Measurements from ENCODE around the gene AGPAT3.

Gene AGPAT3

DNA sequence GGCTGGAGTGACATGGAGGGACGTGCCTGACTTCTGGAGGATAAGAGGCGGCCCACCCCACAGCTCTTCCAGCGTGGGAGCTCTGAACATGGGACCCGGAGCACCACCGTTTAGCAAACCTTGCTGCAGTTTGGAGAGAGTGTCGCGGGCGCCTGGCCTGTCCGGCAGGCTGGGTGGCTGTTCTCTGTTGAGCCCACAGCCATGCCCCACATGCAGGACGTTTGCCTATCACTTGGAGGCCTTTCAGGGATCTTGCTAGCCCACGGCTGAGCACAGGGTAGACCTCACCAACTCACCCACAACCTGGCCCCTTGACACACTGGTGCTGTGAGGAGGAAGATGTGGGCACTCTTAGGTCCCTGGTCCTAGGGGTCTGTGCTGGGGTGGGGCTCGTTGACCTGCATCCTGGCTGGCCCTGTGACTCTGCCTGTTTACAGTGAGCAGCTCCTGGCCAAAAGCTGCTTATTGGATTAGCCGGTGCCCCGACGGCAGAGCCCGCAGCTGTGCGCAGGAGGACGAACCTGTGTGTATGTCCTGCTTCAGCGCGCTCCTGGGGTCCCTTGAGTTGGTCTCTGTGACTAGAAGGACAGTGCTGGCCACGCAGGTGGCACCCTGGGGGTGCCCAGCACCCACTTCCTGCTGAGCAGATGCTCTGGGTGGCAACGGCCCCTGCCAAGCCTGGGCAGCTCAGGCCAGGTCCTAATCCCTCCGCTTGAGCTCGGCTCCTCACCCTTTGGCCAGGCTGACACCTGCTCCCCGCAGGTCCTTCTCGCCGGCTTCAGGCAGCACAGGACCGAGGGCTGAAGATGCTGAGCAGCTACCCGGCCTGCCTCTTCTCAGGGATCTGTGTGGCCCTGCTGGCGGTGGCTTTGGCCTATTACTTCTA is 74.7 kb downstream of the AGPAT3 start:
- DNase-seq, result no peak

DNA sequence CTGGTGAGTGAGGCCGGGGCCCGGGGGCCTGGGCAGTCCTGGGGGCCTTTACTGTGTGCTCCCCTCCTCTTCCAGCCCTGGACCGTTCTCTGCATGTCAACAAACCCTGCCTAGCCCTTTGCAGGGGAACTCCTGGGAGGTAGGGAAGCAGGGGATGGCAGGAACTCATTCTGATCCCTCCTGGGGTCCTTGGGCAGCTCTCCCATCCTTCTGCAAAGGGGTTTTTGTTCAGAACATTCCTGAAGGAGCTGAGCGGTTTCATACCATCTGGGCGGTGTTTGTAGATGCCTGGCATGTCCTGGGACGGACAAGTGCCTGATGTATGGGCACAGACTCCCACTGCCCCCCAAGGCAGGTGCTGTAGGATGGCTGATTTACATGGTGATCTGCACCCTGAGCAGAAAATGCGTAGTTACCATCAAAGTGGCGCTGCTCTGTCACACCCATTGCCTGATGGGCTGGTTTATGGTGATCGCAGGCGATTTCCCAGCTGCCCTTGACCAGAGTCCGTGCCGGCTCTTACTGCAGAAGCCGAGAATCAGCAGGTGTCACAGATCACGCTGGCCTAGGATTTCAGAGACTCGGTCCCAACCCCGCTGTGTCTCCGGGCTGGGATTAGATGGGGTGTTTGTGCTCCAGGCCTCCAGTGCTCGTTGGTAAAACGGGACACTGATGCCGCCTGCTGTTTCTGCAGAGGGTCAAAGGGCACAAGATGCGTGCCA is 75.5 kb downstream of the AGPAT3 start:
- DNase-seq, result no peak

DNA sequence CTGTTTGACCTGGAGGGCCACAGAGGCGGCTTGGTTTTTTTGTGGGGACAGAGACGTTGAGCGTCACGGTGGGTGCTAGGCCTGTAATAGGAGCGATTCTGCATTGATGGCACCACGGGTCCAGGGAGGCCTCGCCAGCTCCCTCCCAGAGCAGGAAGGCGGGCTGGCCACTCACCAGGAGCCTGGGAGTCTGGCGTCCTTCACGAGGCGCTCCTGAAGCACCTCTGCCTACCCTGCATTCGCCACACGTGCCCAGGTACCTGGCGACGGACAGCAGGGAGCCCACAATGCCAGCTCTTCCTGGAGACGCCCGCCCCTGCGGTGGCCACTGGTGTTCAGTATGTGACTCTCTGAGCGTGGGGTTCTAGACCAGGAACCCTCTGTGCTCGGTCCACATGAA is 77.2 kb downstream of the AGPAT3 start:
- DNase-seq, result no peak

DNA sequence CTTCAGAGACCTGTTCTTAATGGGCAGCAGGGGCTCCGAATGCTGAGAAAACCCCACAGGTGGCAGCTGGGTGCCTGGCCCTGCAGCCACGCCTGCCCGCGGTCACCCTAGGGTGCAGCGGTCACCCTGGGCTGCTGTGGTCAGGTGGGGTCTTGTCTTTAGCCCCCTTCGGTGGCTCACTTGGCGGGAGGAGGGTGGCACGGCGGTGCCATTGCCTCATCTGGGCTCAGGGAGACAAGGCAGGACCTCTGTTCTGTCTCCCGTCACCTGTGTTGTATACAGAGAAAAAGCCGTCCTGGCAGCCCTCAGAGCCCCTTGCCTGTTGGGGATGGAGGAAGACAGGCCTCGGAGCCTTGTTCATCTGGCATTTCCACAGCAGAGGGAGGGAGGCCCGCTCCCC is 77.6 kb downstream of the AGPAT3 start:
- DNase-seq, result no peak

DNA sequence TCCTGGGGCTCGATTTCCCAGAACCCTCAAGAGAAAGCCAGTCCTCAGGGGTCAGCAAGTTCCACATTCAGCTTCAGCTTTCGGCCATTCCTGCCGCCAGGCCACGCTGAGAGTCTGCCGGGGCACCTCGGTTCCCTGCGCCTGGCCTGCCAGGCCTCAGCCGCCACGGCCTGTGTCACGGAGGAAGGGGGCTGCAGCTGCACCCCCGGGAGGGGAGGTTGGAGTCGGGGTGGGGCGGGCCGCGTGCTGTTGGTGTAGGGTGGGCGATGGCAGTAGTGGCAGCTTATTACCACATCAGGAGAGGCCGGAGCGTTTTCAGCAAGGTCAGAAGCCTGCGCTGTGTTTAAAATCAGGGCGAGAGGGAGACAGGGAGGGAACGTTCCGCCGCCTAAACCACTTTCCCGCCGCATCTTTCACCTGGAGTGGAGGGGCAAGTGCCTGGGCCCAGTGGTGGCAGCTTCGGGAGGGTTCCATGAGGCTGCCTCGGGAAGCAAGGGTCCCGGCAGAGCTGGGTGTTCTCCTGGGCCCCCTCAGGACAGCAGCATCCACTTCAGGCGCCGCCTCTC is 78.6 kb downstream of the AGPAT3 start:
- DNase-seq, result no peak

DNA sequence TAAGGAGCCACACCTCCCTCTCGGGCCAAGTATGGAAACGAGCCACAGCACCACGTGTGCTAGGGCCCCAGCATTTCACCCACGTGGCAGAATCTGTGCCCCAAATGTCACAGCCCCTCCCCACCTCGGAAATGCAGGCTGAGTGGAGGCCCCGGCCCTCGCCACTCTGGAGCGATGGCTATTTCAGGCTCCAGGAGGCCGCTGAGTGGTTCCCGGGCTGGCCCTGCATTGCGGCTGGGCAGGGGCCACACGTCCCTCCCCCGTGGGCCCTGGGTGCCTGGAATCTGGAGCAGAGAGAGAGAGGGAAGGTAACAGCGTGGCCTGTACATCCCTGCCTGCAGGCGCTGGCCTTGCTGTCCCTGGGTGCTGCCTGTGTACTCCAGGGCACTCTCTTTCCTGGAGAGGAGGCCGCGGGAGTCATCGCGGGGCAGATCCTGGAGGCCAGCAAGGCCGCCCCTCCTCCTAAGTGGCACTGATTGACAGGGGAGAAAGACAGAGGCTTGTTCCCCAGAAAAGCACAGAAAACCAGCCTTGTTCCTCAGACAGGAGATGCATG is 79.1 kb downstream of the AGPAT3 start:
- DNase-seq, result no peak

DNA sequence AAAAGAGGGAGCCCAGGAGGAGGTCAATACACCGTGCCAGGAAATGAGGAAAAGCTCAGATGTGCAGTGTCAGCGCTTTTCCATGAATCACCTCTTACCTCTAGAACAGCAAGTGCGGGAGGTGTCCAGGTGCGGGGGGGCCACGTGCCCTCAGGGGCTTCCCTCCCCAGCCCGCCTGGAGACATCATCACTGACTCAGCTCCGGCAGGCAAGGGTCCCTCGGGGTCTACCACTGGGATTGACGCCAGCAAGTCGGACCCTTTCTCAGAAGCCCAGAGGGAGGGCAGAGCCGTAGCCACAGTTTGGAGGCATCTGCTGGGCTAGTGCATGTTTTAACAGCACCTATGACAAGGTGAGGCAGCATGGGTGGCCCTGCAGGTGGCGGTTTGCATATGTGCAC is 79.7 kb downstream of the AGPAT3 start:
- no peak for DNase-seq

DNA sequence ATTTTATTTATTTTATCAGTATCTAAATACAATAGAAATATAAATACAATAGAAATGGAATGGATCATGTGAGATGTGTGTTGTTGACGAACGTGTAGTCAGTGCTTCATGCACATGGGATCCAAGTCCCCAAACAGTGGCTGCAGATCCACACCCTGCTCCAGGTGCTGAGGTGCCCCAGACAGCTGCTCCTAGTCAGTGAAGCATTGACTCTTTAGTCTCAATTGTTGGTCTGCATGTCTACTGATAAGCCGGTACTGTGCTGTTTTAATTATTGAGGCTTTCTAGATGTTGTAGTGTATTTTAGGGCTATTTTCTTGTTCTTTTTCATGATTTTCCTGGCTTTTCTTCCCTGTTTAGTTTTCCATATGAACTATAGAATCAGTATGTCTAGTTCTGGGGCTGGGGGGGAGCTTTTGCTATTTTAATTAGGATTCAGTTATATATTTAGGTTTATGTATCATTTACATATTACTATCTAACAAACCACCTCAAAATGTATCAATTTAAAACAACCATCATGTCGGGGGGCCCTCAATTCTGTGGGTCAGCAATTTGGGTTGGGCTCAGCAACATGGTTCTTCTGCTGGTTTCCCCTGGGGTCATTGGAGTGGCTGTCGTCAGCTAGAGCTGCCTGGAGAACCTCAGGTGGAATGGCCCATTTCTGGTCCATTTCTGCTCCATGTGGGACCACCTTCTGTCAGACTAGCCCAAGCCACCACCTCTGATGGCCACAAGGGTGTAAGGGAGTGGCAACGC is 83.9 kb downstream of the AGPAT3 start:
- no peak for DNase-seq

DNA sequence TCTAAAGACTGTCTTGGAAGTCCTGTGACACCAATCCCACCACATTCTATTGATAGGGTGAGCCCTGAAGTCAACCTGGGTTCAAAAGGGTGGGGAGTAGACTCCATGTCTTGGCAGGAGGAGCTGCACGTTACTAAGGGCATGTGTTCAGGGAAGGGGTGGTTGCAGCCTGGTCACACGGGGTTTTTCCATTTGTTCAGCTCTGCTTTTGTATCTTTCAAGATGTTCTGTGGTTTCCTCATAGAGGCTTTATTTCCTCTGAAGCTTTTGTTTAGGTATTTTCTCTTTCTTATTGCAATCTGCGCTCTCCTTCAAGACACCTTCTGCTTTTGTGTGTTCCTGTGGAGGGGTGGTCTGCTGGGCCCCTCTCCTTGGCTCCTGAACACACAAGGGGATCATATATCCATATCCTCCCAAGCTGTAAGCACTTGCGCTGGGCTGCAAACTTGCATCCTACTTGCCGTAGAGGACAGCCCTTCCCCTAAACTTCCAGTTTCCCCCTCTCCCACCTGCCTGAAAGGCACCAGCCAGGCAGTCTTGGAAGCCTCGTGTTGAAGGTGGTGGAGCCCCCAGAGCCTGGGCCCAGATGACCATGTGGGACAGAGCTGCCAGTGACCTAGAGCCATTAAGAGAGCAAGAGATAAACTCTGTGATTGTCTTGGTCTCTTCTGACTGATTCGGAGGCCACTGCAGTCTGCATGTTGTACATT is 84.6 kb downstream of the AGPAT3 start:
- DNase-seq, result no peak

DNA sequence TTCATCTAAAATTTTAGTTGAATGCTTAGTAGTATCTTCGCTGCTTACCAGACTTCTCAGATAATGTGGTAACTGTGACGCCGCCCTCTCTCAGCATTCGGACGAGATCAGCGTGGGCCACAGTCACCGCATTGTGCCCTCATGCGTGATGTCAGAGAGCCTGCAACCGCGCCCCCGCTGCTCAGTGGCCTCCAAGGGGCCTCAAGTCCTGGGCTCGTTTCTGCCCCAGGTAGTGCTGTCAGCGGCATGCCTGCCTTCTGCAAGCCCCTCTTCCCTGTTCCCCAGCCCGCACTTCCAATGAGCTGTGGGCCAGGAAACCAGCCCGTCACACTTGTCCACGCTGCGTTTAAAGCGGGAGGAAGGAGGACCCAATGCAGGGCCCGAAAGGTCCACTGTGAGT is 85.5 kb downstream of the AGPAT3 start:
- no peak for DNase-seq

DNA sequence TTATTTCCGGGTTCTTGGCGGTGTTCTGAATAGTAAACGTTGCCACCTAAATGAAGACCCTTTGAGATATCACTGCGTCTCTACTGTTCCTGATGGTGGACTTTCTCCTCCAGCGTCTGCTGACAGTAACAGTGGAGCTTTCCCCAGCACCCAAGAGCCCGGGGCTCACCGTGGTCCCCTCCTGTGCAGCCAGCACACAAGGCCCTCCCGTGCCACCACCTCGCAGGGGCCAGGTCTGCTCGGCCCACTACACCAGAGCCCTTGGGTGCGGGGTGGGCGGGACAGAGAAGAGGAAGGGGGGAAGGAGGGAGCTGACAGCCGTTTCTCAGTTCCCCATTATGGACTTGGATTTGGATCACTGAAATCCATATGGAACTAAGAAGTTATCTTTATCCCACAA is 85.9 kb downstream of the AGPAT3 start:
- DNase-seq, result no peak

DNA sequence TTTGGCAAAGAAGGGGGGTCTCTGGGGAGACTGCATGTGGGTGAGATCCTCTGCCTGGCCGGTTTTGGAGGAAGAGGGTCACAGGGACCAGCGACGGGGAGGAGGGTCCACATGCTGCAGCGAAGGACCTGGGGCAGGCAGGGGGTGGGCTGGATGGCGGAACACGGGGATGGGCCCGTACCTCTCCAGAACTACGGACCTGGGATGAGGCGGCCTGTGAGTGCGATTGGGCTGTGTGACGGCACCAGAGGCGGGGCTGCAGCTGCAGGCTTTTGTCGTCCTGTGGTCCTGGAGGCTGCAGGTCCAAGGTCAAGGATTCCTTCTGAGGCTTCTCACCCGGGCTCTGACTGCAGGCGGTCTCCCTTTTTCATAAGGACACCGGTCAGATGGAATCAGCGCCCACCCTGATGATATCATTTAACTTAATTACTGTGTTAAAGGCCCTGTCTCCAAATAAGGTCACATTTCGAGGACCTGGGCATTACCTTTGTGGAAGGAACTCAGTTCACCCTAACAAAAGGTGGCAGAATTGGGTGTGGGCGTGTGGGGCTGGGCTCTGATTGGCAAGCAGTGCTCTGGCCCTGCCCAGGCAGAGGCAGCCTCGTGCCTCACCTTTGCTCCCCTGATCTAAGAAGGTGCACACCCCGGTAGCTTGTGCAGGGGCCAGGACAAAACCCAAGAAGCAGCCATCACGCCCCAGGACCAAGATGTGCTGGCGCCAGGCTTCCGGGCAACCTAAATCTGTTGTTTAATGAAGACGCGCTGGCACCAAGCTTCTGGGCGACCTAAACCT is 87.1 kb downstream of the AGPAT3 start:
- no peak for DNase-seq

DNA sequence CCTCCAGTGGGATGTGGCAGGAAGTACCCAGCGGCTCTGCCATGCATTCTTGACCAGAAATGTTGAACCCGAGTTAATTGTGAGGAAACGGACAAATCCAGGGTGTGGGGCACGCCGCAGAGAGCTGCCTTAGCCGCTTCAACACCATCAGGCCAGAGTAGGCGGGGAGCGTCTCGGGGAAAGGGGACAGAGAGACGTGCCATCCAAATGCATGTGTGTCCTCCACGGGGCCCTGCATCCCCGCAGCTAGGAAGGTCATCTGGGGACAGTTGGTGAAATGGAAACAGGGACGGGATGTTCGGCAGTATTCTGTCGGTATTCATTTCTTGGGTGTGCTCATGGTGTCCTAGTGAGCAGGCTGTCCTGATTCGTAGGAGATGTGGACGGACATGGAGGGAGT is 88.0 kb downstream of the AGPAT3 start:
- DNase-seq, result no peak

DNA sequence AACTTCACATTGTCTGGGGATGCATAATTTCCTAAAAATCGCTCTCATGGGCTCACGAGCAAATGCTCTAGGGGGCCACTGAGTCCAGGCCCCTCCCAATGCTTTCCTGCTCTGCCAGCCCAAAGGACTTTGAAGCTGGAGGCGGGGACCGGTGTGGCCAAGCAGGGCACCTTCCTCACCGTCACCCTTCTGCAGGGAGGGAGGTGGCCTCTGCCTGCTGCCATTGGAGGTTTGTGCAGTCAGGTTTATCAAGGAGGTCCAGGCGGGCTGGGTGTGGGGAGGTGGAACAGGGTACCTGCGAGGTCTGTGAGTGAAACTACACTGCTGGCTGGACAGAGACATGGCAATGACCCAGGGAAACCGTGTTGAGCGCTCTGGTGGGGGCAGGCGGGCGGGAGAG is 89.0 kb downstream of the AGPAT3 start:
- no peak for DNase-seq

DNA sequence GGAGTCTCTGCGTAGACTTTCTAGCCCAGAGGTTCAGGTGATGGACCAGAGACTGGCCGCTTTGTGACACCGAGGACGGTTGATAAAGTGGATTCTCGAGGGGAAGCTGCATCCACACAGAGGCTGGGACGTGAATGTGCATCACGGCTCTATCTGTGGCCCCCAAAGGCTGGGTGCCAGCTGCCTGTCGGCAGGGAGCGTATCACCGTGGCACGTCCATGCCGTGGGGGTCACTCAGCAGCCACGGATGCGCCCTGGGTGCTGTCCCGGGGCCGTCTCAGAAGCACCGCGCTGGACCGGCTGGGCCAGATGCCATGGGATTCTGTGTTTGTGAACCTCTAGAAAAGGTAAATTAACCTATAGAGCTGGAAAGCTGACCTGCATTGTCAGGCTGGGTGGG is 89.9 kb downstream of the AGPAT3 start:
- DNase-seq, result no peak

DNA sequence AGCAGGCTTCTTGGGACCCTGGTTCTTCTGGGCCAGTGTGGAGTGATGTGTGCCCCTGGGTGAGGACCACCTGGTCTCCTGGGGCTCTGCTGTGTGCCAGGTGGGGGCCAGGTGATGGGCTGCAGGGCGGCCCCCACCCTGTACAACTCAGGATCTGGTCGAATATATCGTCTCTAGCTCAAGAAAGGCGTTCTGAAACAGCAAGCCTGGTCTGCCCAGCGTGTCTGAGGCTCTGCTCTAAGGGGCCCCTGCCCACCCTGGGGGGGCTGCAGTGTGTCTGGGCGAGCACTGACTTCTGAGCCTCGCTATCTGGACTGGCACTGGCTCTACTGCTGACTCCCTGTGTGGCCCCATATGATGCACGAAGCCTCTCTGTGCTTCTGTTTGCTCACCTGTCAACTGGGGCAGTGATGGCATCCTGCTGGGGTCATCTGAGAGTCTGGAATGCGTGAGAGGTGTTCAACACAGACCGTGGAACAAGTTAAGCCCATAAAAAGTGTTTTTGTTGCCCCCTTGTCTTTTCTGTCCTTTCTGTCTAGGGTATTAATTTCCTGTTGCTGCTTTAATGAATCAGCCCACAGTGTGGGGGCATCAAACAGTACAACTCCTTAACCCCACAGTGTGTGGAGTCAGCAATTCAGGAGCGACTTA is 91.1 kb downstream of the AGPAT3 start:
- no peak for DNase-seq

DNA sequence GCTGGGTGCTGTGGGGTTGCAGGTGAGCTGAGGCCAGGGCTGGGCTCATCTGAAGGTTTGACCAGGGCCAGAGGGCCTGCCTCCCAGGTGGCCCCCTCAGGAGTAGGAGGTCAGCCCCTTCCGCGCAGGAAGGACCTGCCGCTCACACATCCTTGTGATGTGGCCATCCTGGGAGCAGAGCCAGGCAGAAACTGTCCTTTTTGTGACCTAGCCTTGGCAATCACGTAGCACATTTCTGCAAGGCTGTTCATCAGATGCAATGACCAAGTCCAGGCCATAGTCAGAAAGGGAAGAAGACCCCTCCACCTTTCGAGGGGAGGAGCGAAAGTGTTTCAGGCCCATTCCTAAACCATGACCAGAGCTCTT is 91.6 kb downstream of the AGPAT3 start:
- no peak for DNase-seq

DNA sequence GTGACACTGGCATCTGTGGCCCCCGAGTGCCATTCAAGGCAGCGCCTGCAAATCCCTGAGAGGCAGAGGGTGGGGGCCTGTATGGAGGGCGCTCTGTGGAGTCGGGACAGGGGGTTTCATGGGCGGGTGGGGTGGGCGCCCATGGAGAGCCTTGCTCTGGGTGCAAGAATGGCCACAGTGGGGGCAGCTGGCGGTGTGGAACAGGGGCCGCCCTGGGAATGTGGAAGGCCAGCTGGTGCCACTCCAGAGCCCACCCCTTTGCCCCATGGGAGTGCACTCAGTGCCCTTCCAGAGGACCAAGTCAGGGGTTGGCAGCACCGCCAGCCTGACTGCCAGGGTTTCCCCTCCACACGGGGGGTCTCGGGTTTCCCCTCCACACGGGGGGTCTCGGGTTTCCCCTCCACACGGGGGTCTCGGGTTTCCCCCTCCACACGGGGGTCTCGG is 92.1 kb downstream of the AGPAT3 start:
- DNase-seq, result no peak

DNA sequence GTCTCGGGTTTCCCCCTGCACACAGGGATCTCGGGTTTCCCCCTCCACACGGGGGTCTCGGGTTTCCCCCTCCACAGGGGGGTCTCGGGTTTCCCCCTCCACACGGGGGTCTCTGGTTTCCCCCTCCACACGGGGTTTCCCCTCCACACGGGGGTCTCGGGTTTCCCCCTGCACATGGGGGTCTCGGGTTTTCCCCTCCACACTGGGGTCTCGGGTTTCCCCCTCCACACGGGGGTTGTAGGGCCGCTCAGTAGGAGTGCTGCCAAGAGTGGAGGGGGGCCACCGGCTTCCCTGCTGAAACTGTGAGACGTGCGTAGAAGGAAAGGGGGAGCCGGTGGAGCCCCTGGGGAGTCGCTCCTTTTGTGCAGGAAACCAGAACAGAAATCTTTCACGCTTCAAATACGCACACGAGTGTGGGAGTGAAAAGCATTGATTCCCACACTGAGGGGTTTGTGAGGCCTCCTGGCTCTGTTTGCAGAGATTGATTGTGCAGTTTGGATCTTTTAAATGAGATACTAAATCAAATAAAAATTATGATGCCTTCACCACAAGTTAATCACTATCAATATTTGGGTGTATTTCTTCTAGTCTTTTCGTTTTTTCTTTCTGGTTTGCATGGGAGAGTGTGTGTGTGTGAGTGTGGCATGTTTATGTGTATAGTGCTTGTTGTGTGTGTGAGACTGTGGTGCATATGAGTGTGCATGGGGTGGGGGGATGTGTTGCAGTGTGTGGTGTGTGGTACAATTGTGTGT is 92.8 kb downstream of the AGPAT3 start:
- no peak for DNase-seq
